A549 (cell line): ENCODE measurements around the gene ASB1. TPM values are rescaled to one million over a fixed set of nuclear protein-coding genes. Genes with fewer than 3 reads are reported as not detected.
"Not testable (repeated sequence)": the region's sequence is repeated elsewhere in the genome, so short reads cannot be mapped to it uniquely, and the experiment has no call there.

ENCODE experiments used
- ATAC-seq, 2 experiments: fragments of 200-7000 bp in 1 of 2; fragments of >200 bp in 1 of 2; cut with Nextera tagmentation in 1 of 2; cut with Tn5 transposase in 1 of 2; 3 replicates each; pipeline versions ENCODE4 v1.8.0 to v1.9.1; 2018 to 2020; ENCODE audit warnings: mild to moderate bottlenecking in 1 of 2, moderate library complexity in 1 of 2
- CTCF ChIA-PET: fragments of 300-600 bp; sonication (Branson Sonifier 250); formaldehyde crosslinking; extraction: SDS; loops from one replicate; lab custom pipeline; 2021; ENCODE audit warnings: antibody characterized with exemption, inconsistent platforms; lab: Yijun Ruan, JAX
- POLR2A ChIA-PET: fragments of 350-600 bp; formaldehyde crosslinking; extraction: SDS; loops from one replicate; lab custom pipeline; 2021; ENCODE audit warnings: antibody characterized with exemption, inconsistent platforms; lab: Yijun Ruan, JAX
- DNase-seq, 2 experiments: peaks; one replicate each; pipeline versions ENCODE4 v3.0.0 to v3.0.0-alpha.2; 2011 to 2016; ENCODE audit warnings: low read depth in 1 of 2, low spot score in 1 of 2
- FAIRE-seq: peaks from 2 replicates; lab custom pipeline; 2011; peaks lifted over from hg19 to GRCh38; lab: Jason Lieb, UNC
- H3K27ac ChIP-seq, 2 experiments: fragments of >200 bp; sonication (Bioruptor Twin); formaldehyde crosslinking; 3 replicates each; pipeline ENCODE4 v1.5.1; 2016 to 2017
- H3K4me1 ChIP-seq: fragments of >200 bp; sonication (Bioruptor Twin); formaldehyde crosslinking; 3 replicates; pipeline ENCODE4 v1.6.1; 2016
- H3K4me2 ChIP-seq: fragments of >200 bp; sonication (Bioruptor Twin); formaldehyde crosslinking; 3 replicates; pipeline ENCODE4 v1.6.1; 2016
- H3K4me3 ChIP-seq: fragments of >200 bp; sonication (Bioruptor Twin); formaldehyde crosslinking; 3 replicates; pipeline ENCODE4 v1.5.1; 2016
- H3K9me3 ChIP-seq: fragments of >200 bp; sonication (Bioruptor Twin); formaldehyde crosslinking; 3 replicates; pipeline ENCODE4 v1.6.1; 2016
- BHLHE40 ChIP-seq: IDR thresholded peaks from 2 replicates; pipeline ENCODE4 v1.6.1; 2012; ENCODE audit warnings: low read depth, low read length, inconsistent platforms
- CBX2 ChIP-seq: fragments of 200-600 bp; sonication (generic); IDR thresholded peaks from 2 replicates; pipeline ENCODE4 v1.6.1; 2016; ENCODE audit warnings: low read depth, mild to moderate bottlenecking, borderline replicate concordance
- CEBPB ChIP-seq, 2 experiments: fragments of >200 bp in 1 of 2; sonication (Bioruptor Twin) in 1 of 2; formaldehyde crosslinking in 1 of 2; IDR thresholded peaks; 2 replicates each; pipeline ENCODE4 v1.6.1; 2012 to 2016
- CHD2 ChIP-seq: fragments of 150-350 bp; IDR thresholded peaks from 2 replicates; pipeline ENCODE4 v1.6.1; 2014; ENCODE audit warnings: low read length; ENCODE audit not compliant: partially characterized antibody
- EP300 ChIP-seq, 2 experiments: fragments of >200 bp; sonication (Bioruptor Twin); formaldehyde crosslinking; IDR thresholded peaks; 2 replicates in 1 of 2; 3 replicates in 1 of 2; pipeline ENCODE4 v1.6.1; 2016 to 2017
- ESRRA ChIP-seq: fragments of 150-350 bp; IDR thresholded peaks from 2 replicates; pipeline ENCODE4 v1.6.1; 2014; ENCODE audit warnings: mild to moderate bottlenecking, low read length, borderline replicate concordance
- FOSB ChIP-seq: fragments of 250-450 bp; sonication (Bioruptor Pico); IDR thresholded peaks from 2 replicates; pipeline ENCODE4 v1.5.0; 2020; ENCODE audit warnings: mild to moderate bottlenecking, moderate library complexity
- FOSL2 ChIP-seq, 2 experiments: fragments of 450-650 bp in 1 of 2; fragments of >200 bp in 1 of 2; sonication (Bioruptor Twin) in 1 of 2; formaldehyde crosslinking; IDR thresholded peaks; 2 replicates each; pipeline versions ENCODE4 v1.5.0 to v1.6.1; 2016 to 2020; ENCODE audit warnings: mild to moderate bottlenecking in 1 of 2, moderate library complexity in 1 of 2
- HEYL ChIP-seq: fragments of 250-450 bp; sonication (Bioruptor Pico); IDR thresholded peaks from 2 replicates; pipeline ENCODE4 v1.8.0; 2021; ENCODE audit warnings: mild to moderate bottlenecking, moderate library complexity
- HMGXB4 ChIP-seq: fragments of 250-450 bp; sonication (Bioruptor Pico); IDR thresholded peaks from 2 replicates; pipeline ENCODE4 v1.5.0; 2021; ENCODE audit warnings: mild to moderate bottlenecking, moderate library complexity, borderline replicate concordance
- HOXA7 ChIP-seq: fragments of 250-450 bp; sonication (Bioruptor Pico); IDR thresholded peaks from 2 replicates; pipeline ENCODE4 v1.5.0; 2020; ENCODE audit warnings: mild to moderate bottlenecking, moderate library complexity
- HOXB13 ChIP-seq: fragments of 250-450 bp; sonication (Bioruptor Pico); IDR thresholded peaks from 2 replicates; pipeline ENCODE4 v1.5.0; 2020; ENCODE audit warnings: low read depth, mild to moderate bottlenecking, moderate library complexity
- HOXB5 ChIP-seq: fragments of 250-450 bp; sonication (Bioruptor Pico); IDR thresholded peaks from 2 replicates; pipeline ENCODE4 v1.5.0; 2020; ENCODE audit warnings: mild to moderate bottlenecking, moderate library complexity
- JUN ChIP-seq, 2 experiments: fragments of >200 bp; sonication (Bioruptor Twin); formaldehyde crosslinking; IDR thresholded peaks; 2 replicates in 1 of 2; 3 replicates in 1 of 2; pipeline ENCODE4 v1.6.1; 2016 to 2017
- JUNB ChIP-seq: fragments of >200 bp; sonication (Bioruptor Twin); formaldehyde crosslinking; IDR thresholded peaks from 2 replicates; pipeline ENCODE4 v1.6.1; 2016
- KDM1A ChIP-seq: fragments of 200-600 bp; sonication (generic); IDR thresholded peaks from 2 replicates; pipeline ENCODE4 v1.6.1; 2016; ENCODE audit warnings: low read depth, mild to moderate bottlenecking
- NPAS2 ChIP-seq: fragments of 250-450 bp; sonication (Bioruptor Pico); IDR thresholded peaks from 2 replicates; pipeline ENCODE4 v1.8.0; 2022; ENCODE audit warnings: mild to moderate bottlenecking, moderate library complexity, borderline replicate concordance
- NR3C1 ChIP-seq: fragments of >200 bp; sonication (Bioruptor Twin); formaldehyde crosslinking; IDR thresholded peaks from 3 replicates; pipeline ENCODE4 v1.6.1; 2017
- RARB ChIP-seq: fragments of 250-450 bp; sonication (Bioruptor Pico); IDR thresholded peaks from 2 replicates; pipeline ENCODE4 v1.8.0; 2021; ENCODE audit warnings: mild to moderate bottlenecking, moderate library complexity
- RCOR1 ChIP-seq: fragments of 150-350 bp; IDR thresholded peaks from 2 replicates; pipeline ENCODE4 v1.6.1; 2014; ENCODE audit warnings: antibody characterized with exemption, low read length, low read depth
- TP53 ChIP-seq: fragments of 250-450 bp; sonication (Bioruptor Pico); IDR thresholded peaks from 2 replicates; pipeline ENCODE4 v1.5.0; 2021; ENCODE audit warnings: mild to moderate bottlenecking, moderate library complexity
- ZFP36 ChIP-seq: fragments of 450-650 bp; IDR thresholded peaks from 2 replicates; pipeline ENCODE4 v1.6.1; 2014; ENCODE audit warnings: borderline replicate concordance; ENCODE audit not compliant: partially characterized antibody
- ZNF302 ChIP-seq: fragments of 250-450 bp; sonication (Bioruptor Pico); IDR thresholded peaks from 2 replicates; pipeline ENCODE4 v1.9.0; 2021; ENCODE audit warnings: inconsistent platforms, mild to moderate bottlenecking, moderate library complexity
- ZSCAN20 ChIP-seq: fragments of 250-450 bp; sonication (Bioruptor Pico); IDR thresholded peaks from 2 replicates; pipeline ENCODE4 v1.8.0; 2022; ENCODE audit warnings: mild to moderate bottlenecking, moderate library complexity
- WGBS: methylation state at CpG from one replicate; pipeline ENCODE4 v1.1.6; 2017; ENCODE audit errors: missing lambda C conversion rate; 5-methylcytosine and 5-hydroxymethylcytosine counted together
- polyA plus RNA-seq, 4 experiments: library from polyadenylated mRNA; depleted of rRNA in 3 of 4; stranded (reverse); fragments of >200 nt; fragmentation: RNase III in 1 of 4; extraction: RNeasy Plus Mini Kit Qiagen cat#74134 plus additional on column Dnase treatment in 1 of 4; gene quantifications; 2 replicates in 3 of 4; 3 replicates in 1 of 4; pipeline ENCODE4 v1.2.3, GENCODE V29; 2011 to 2017
- TF ChIP-seq, protein P1 (sequence below): IDR thresholded peaks from 2 replicates; pipeline ENCODE4 v1.6.1; 2012
- TF ChIP-seq, protein P2 (sequence below): fragments of 150-350 bp; IDR thresholded peaks from 2 replicates; pipeline ENCODE4 v1.6.1; 2014; ENCODE audit warnings: low read depth, mild to moderate bottlenecking, low read length

ASB1 gene
- polyA plus RNA-seq, 2 of the 4 experiments (the other 2 are of a cell fraction) = 24.6 to 42.7 TPM

DNA sequence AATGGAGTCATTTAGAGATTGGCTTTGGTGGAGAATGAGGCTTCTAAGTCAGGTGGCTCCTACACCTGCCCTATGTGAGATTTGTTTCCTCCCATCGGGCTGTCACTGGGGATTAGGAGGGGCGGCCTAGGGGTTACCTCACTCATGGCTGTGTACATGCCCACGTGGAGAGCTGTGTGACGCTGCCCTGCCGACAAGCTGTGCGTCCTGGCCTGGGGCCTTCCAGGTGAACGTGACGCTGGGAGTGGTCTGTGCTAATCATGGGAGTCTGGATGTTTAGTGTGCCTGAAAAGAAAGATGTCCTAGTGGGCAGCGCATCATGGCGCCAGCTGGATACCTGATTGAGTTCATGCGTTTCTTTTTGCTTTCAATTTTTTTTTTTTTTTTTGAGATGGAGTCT lies 14.0 kb downstream of the ASB1 start (continued):
- no peak for TF ChIP-seq TP53
- no peak for TF ChIP-seq FOSB
- TF ChIP-seq, all 56 proteins: peak for 0

DNA sequence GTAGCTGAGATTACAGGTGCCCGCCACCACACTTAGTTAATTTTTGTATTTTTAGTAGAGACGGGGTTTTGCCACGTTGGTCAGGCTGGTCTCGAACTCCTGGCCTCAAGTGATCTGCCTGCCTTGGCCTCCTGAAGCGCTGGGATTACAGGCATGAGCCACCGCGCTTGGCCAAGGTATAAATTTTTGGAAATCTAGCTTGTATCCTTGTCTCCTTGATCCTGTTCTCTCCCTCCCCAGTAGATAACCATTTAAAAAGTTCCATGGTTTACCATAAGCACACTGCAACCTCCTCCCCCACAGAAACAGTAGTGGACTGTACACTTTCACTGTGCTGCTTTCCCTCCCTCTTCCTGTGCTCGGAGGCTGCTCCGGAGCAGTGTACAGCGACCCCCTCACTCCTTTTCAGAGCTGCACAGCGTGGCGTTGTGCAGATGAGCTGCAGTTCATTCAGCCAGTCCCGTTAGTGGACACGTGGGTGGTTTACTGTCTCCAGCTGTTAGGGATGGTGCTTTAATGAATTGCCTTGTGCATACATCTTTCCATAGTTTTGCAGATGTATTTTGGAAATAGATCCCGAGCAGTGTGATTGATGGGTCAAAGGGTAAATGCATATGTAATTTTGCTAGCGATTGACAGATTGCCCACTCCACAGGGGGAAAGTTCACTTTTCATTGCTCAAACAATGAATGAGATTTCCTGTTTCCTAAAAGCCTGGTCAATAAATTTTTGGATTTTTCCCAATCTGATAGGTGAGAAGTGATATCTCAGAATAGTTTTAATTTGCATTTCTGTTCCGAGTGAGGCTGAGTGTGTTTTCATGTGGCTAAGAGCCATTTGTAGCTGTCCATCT lies 14.8 kb downstream of the ASB1 start:
- TF ChIP-seq EP300 (IDR thresholded peaks at IDR 0.05) (no peak), RARB (CRISPR knock-in tag) (no peak), JUN (IDR thresholded peaks at IDR 0.05) (no peak), HMGXB4 (CRISPR knock-in tag) (no peak), CHD2 (no peak), HOXB5 (CRISPR knock-in tag) (no peak), TP53 (no peak), ZNF302 (CRISPR knock-in tag) (no peak), ESRRA (no peak), ZFP36 (no peak), BHLHE40 (no peak)
- TF ChIP-seq, all 56 proteins: peak for 0
- POLR2A ChIA-PET = no interaction called here
- ATAC-seq = no peak
- Histone ChIP-seq H3K4me2 (no peak overlapping the region), H3K9me3 (no peaks in the 10 kb centered on the region), H3K4me1 (peaks cover 50% of the 10 kb centered on the region), H3K27ac (peak overlapping the region; percentile 85 to 87; a peak in 5 of 6 replicates), H3K4me3 (no peak overlapping the region)
- CTCF ChIA-PET = interaction anchor here (1.4 to 1.6 kb wide), 2 partner anchors 19 to 72 kb away, joined by 4 to 5 read pairs; no protein-coding TSS in a partner anchor
- no peak for DNase-seq
- 92% methylated on average over 17 of the region's 17 CpGs for WGBS
- FAIRE-seq = no peak

DNA sequence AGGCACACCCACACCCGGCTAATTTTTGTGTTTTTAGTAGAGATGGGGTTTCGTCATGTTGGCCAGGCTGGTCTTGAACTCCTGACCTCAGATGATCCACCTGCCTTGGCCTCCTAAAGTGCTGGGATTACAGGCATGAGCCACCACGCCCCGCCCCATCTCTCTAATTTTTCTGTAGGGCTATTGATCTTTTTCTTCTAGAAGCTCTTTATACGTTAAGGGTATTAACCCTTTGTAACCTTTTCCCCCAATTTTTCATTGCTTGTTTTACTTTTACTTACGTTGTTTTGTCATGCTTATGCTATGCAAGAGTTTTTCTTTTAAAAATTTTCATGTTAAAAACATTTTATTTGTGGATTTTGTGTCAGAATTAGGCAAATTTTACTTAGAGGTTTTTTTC lies 15.5 kb downstream of the ASB1 start:
- H3K9me3 ChIP-seq, DNase-seq, POLR2A ChIA-PET, H3K4me3 ChIP-seq, ATAC-seq, FAIRE-seq: not testable (repeated sequence)
- WGBS = 90% methylated on average over 6 of the region's 6 CpGs
- peak overlapping the region; percentile 85 to 87; a peak in 3 of 6 replicates for H3K27ac ChIP-seq
- H3K4me2 ChIP-seq = 0 out of 3 replicates have a peak overlapping the region, but pooled peaks have one; percentile 7
- CTCF ChIA-PET = interaction anchor here (1.6 kb wide), 1 partner anchor 71 kb away, joined by 5 read pairs; no protein-coding TSS in a partner anchor
- peaks cover 50% of the 10 kb centered on the region for H3K4me1 ChIP-seq

GRCh38 chr2:238444242-238444641 lies 17.5 kb downstream of the ASB1 start:
- Histone ChIP-seq H3K9me3 (no peaks in the 10 kb centered on the region), H3K4me3 (no peak overlapping the region), H3K27ac (no peak overlapping the region), H3K4me2 (no peak overlapping the region), H3K4me1 (peaks cover 34% of the 10 kb centered on the region)
- ChIA-PET POLR2A (no interaction called here), CTCF (no interaction called here)
- ATAC-seq (no peak), DNase-seq (no peak), FAIRE-seq (no peak)
- WGBS = 96% methylated on average over 13 of the region's 13 CpGs
- no peak for TF ChIP-seq CHD2
- no peak for TF ChIP-seq HOXA7 (CRISPR knock-in tag)
- no peak for TF ChIP-seq NPAS2 (CRISPR knock-in tag)
- TF ChIP-seq HOXB13 = no peak
- no peak for TF ChIP-seq HMGXB4 (CRISPR knock-in tag)
- TF ChIP-seq FOSL2 (IDR thresholded peaks at IDR 0.05) = no peak
- no peak for TF ChIP-seq FOSL2 (CRISPR knock-in tag; IDR thresholded peaks at IDR 0.05)
- TF ChIP-seq CBX2 = no peak
- TF ChIP-seq, protein P1, sequence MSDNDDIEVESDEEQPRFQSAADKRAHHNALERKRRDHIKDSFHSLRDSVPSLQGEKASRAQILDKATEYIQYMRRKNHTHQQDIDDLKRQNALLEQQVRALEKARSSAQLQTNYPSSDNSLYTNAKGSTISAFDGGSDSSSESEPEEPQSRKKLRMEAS = no peak
- TF ChIP-seq, protein P2, sequence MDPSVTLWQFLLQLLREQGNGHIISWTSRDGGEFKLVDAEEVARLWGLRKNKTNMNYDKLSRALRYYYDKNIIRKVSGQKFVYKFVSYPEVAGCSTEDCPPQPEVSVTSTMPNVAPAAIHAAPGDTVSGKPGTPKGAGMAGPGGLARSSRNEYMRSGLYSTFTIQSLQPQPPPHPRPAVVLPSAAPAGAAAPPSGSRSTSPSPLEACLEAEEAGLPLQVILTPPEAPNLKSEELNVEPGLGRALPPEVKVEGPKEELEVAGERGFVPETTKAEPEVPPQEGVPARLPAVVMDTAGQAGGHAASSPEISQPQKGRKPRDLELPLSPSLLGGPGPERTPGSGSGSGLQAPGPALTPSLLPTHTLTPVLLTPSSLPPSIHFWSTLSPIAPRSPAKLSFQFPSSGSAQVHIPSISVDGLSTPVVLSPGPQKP = no peak
- TF ChIP-seq HOXB5 (CRISPR knock-in tag) = no peak
- TF ChIP-seq JUNB = no peak
- TF ChIP-seq RCOR1 = no peak
- TF ChIP-seq ZSCAN20 (CRISPR knock-in tag) = no peak
- no peak for TF ChIP-seq CEBPB (IDR thresholded peaks at IDR 0.05)
- no peak for TF ChIP-seq HEYL (CRISPR knock-in tag)
- TF ChIP-seq NR3C1 = no peak
- TF ChIP-seq KDM1A = no peak
